Cardiac fibroblast (primary cell): ENCODE data around the gene ERVH48-1.
"Not testable (repeated sequence)": the region's sequence is repeated elsewhere in the genome, so short reads cannot be mapped to it uniquely, and the experiment has no call there.

Source experiments
- DNase-seq, 2 donors: peaks; one replicate each; pipeline versions ENCODE4 v3.0.0 to v3.0.0-alpha.2; 2010; ENCODE audit warnings: low read depth in 2 of 2
- H3K4me3 ChIP-seq, 2 donors: replicated peaks in 1 of 2; 1 replicate in 1 of 2; 2 replicates in 1 of 2; pipeline ENCODE4 v1.5.1; 2011; ENCODE audit warnings: low read depth in 2 of 2, low read length in 2 of 2, mild to moderate bottlenecking in 2 of 2, moderate library complexity in 1 of 2
- CTCF ChIP-seq: IDR thresholded peaks from one replicate; pipeline ENCODE4 v1.5.1; 2011; ENCODE audit warnings: low read depth, mild to moderate bottlenecking, low read length, inconsistent platforms

The ERVH48-1 gene

DNA sequence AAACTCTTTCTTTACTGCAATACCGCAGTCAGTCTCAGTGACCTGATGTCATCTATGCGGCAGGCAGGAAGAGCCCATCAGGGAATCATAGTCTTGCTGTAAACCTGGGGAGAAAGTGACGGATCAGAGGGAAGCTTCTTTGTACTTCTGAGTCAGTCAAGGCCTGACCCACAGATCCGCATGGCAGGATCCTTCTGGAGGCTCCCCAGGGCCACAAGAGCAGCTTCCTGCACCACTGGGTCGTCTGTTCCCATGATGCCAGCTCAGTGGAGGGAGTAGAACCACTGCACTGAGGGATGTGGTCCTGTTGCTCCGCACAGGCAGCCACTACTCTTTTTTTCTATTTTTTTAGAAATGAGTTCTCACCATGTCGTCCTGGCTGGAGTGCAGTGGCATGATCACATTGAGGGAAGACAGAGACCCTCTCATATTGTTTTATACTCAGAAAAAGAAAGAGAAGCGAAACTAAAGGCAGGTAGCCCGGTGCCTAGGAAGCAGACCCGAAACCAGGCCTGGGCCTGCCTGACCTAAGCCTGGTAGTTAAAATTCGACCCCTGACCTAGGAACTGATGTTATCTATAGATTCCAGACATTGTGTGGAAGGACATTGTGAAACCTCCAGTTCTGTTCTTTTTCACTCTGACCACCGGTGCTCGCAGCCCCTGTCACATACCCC lies 6.3 kb upstream of the ERVH48-1 start:
- no peak for TF ChIP-seq CTCF
- no peak for DNase-seq
- no peak overlapping the region for H3K4me3 ChIP-seq

- no peak for DNase-seq
- no peak for TF ChIP-seq CTCF
Measured at GRCh38 chr21:42929969-42930368, 4.5 kb upstream of the ERVH48-1 start.

DNA sequence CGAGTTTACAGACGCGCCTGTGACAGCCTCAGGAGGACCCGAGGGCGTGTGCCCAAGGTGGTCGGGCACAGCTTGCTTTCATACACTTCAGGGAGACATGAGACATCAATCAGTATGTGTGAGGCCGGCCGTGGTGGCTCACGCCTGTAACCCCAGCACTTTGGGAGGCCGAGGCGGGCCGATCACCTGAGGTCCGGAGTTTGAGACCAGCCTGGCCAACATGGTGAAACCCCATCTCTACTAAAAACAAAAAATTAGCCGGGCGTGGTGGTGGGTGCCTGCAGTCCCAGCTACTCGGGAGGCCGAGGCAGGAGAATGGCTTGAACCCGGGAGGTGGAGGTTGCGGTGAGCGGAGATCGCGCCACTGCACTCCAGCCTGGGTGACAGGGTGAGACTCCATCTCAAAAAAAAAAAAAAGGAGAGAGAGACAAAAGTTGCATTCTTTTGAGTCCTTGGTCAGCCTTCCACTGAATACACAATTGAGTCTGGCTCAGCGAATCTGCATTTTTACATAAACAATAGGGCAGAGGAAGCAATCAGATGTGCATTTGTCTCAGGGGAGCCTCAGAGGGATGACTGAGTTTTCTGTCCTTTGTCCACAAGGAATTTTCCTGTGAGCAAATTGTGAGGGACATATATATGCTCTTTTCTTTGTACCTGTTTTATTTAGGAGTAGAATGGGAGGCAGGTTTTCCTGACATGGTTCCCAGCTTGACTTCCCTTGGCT lies 2.2 kb upstream of the ERVH48-1 start:
- not testable (repeated sequence) for H3K4me3 ChIP-seq
- peak in 1 of 2 donors; percentile 19 for DNase-seq

More at GRCh38 chr21:42929969-42930368, 4.5 kb upstream of the ERVH48-1 start:
- H3K4me3 ChIP-seq, result no peak overlapping the region

DNA sequence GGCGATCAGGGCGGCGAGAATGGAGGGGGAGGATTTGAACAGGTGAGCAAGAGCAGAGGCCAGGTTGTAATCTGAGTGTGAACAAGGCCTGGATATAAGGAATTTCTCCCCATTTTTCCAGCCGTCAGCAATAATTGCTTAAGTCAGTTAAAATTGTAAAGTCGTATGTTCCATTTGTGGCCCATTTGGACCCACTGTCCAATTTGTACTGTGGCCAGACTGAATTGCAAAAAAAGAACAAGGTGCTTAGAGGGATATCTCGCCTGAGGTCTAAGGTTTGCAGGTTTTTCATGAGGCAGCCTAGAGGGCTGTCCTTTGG lies 1.0 kb downstream of the ERVH48-1 start:
- no peak for DNase-seq
- no peak overlapping the region for H3K4me3 ChIP-seq
- no peak for TF ChIP-seq CTCF

DNA sequence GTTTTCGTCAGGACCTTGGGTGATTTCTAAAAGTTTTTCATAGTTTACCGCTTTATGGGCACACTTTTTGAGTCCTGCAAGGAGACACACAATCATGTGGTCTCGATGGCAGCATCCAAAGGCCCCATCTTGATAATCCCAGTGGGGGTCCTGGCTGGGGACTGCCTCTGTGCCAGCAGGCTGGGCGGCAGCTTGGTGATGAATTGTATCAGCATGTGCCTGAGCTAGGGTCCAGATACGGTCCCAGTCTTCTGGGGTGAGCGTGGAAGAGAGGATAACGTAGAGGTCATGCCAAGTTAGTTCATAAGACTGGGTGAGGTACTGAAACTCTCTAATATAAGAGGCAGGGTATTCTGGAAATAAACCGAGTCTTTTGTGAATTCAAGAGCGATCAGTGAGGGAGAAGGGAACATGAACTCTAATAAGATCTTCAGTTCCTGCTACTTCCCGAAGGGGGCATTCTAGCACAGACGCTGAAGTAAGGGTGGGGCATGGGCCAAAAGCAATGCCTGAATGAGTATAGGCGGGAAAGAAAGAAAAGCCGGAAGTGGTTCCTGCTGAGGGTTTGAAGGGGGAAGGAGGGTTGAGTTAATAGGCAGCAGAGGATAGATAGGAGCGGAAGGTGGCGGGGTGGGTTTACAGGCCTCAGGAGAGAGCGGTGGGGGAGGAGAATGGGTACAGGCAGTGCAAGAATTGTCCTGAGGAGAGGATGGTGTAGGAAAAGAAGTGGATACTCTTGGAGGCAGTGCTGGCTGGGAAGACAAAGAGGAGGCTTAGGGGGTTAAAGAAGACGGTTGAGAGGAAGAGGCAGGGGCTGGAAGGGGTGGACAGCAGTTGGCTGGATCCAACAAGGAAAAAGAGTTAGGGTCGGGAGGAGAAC lies 1.6 kb downstream of the ERVH48-1 start:
- no peak overlapping the region for H3K4me3 ChIP-seq
- peak; percentile 79 for TF ChIP-seq CTCF
- DNase-seq, result peak; percentile 92

- no peak for TF ChIP-seq CTCF
- no peak for DNase-seq
- no peak overlapping the region for H3K4me3 ChIP-seq
Measured at GRCh38 chr21:42922918-42923317, 2.5 kb downstream of the ERVH48-1 start.

GRCh38 chr21:42921927-42922326 lies 3.5 kb downstream of the ERVH48-1 start:
- TF ChIP-seq CTCF, result no peak
- no peak overlapping the region for H3K4me3 ChIP-seq
- no peak for DNase-seq
